Activated CD4-positive, alpha-beta T cell treated with anti-CD3 and anti-CD28 coated beads, Interleukin-2, amount 50 U/mL, for 48 hours (primary cell): Measurements from ENCODE around the gene SRGAP1.
"Not testable (repeated sequence)": the region's sequence is repeated elsewhere in the genome, so short reads cannot be mapped to it uniquely, and the experiment has no call there.

Source experiments
- DNase-seq, 2 experiments: peaks; one replicate each; pipeline ENCODE4 v3.0.0-alpha.2; 2020

SRGAP1 gene

DNA sequence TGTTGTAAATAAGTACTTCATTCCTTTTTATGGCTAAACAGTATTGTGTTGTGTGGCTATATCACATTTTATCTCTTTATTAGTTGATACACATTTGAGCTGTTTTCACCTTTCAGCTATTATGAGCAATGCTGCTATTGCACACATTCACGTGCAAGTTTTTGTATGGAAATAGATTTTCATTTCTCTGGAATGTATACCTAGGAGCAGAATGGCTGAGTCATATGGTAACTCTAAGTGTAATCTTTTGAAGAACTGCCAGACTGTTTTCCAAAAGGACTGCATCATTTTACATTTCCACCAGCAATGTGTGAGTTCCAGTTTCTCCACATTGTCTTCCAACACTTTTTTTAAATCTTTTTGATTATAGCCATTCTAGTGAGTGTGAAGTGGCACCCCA, 134.0 kb downstream of the SRGAP1 start:
- no peak for DNase-seq

- DNase-seq, result no peak
Measured at GRCh38 chr12:63980211-63980610, 135.7 kb downstream of the SRGAP1 start.

DNA sequence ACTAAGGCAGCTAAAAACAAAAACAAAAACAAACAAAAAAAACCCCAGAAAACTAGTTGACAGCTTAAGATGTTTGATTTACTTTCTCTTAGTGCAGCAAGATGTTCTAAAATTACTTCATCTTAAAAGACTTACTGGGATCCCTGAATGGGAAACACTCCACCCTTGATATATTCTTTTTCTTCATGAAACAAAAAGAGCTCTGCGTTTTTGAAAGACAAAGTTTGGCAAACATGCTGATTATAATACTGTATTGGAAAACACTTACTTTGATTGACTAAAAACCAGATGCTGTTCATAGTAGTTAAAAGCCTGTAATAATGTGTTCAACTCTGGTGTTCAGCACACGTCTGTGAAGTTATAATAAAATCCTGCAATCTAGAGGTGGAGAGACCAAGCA, 136.8 kb downstream of the SRGAP1 start:
- no peak for DNase-seq

GRCh38 chr12:63982604-63983295, 138.2 kb downstream of the SRGAP1 start:
- no peak for DNase-seq

GRCh38 chr12:63985456-63985855, 141.0 kb downstream of the SRGAP1 start:
- no peak for DNase-seq

- no peak for DNase-seq
Measured at GRCh38 chr12:63985945-63986344, 141.4 kb downstream of the SRGAP1 start.

- no peak for DNase-seq
Measured at GRCh38 chr12:63989301-63989845, 144.9 kb downstream of the SRGAP1 start.

DNA sequence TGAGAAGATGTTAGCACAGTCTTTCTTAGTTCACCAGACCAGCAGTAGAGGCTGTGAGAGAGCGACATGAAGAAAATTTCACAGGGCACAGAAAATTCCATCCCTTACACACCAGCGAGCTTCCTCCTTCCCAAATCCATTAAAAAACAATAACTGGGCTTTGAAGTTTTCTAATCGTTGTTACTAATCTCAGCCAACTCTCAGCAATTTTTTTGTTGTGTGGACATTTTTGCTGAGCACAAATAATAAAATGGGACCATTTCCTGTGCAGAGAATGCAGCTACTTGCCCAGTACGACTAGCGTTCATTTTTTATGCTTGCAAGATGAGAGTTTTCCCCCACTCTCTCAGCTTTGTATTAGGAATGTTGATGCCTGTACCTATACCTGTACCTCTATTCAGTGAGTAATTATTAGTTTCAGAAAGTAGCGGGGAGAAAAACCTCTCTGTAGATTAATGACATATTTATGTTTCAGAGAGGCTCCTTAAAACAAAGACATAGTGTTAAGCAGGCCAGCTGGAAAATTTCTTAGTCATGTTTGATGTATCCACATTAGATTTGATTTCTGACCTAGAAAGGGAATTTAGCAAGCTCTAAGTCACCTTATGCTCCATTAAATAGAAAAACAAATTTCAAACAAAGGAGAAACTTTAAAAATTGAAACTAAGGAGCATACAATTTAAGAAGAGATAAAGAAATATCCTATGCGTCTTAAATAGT, 146.5 kb downstream of the SRGAP1 start:
- no peak for DNase-seq

- no peak for DNase-seq
Measured at GRCh38 chr12:63994704-63995103, 150.2 kb downstream of the SRGAP1 start.

- DNase-seq, result no peak
Measured at GRCh38 chr12:63995512-63995911, 151.0 kb downstream of the SRGAP1 start.

GRCh38 chr12:63996556-63996955, 152.1 kb downstream of the SRGAP1 start:
- no peak for DNase-seq

DNA sequence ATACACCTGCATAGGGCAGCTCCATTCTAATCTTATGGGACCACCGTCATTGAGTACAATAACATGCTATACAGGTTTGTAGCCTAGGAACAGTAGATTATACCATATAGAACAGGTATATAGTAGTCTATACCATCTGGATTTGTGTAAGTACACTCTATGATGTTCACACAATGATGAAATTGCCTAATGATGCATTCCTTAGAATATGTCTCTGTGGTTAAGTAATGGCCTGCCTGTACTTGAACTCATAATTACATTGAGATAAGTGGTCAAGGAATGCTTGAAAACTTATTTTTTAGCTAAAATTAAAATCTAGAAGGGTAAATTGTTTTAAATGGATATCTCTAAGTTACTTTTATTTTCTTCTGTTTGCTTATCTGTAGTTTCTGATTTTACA, 152.7 kb downstream of the SRGAP1 start:
- no peak for DNase-seq

DNA sequence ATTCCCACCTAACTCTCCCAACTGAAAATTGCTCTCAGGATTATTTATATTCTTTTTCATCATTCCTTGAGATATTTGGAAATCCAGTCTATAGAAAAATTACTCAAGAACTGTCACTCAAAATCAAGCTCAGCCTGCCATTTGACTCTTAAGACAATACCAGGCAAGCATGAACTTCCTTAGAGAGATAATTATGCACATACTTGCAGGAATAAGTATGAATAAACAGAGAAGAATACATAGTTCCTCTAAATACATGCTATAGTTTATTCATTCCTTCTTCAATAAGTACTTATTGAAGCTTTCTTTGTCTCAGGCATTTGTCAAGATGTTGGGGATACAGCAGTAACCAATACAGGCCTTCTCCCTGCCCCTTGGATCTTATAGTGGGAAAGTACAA, 154.1 kb downstream of the SRGAP1 start:
- DNase-seq, result no peak

DNA sequence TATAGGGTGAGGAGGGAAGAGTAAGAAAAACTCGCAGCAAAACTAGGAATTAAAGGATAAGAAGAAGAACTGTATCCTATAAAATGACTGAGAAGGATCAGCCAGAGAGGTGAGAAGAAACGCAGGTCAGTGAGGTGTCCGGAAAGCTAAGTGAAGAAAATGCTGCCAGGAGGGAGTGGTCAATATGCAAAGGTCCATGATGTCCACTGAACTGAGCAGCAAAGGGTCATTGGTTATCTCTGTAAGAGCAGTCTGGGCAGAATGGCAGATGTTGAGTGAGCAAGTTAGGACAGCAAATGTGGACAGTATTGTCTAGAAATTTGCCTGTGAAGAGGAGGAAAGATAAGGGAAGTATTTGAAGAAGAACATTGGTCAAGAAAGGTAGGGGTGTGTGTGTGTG, 155.4 kb downstream of the SRGAP1 start:
- no peak for DNase-seq

- DNase-seq, result no peak
Measured at GRCh38 chr12:64001439-64001838, 156.9 kb downstream of the SRGAP1 start.

DNA sequence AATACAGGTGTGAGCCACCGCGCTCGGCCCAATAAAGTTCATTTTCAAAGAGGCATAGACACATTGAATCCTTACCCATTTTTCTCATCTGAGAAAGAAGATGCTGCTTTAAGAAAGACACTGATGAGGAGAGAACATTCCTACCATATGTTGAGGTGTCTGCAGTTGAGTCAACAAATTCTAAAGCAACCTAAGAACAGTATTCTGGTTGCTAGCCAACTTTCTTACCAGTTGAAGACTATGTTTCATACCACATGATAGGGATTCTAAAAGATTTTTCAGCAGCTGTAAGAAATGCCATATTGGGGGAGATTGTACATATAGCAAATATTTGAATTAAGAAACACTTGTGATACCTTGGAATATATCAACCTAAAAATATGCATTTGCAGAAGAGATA, 160.1 kb downstream of the SRGAP1 start:
- no peak for DNase-seq

- no peak for DNase-seq
Measured at GRCh38 chr12:64006211-64006825, 161.8 kb downstream of the SRGAP1 start.

DNA sequence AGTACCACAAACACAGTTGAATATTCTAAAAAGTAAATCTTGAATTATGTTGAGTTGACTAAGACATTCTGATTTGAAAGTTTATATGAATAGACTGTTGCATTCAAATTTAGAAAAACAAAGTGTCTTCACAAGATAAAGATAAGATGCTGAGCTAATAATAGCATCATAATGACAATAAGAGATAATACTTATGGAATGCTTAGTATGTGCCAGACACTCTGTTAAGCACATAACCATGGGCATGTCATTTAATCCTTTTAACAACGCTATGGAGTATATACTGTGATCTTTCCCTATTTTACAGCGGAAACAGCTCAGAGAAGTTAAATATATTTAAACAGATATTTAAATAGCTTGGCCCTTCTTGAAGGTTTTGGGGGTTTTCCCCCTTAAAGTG, 163.4 kb downstream of the SRGAP1 start:
- DNase-seq, result no peak

DNA sequence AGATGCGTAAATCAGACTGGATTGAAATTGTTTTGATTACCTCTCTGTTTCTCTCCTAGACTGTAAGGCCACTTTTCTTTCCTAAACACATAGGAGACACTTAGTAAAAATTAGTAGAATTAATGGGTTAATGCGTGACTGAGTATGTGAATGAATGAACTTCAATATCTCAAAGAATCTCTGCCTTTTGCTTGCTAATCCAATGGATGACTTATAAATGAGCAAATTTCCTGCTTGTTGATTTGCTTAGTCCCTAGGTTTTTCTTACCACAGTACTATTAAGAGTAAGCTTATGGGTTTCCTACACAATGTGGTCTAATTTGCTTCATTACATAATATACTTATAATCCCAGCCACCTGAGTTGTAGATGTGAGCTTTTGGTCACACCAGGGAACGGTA, 164.1 kb downstream of the SRGAP1 start:
- no peak for DNase-seq

DNA sequence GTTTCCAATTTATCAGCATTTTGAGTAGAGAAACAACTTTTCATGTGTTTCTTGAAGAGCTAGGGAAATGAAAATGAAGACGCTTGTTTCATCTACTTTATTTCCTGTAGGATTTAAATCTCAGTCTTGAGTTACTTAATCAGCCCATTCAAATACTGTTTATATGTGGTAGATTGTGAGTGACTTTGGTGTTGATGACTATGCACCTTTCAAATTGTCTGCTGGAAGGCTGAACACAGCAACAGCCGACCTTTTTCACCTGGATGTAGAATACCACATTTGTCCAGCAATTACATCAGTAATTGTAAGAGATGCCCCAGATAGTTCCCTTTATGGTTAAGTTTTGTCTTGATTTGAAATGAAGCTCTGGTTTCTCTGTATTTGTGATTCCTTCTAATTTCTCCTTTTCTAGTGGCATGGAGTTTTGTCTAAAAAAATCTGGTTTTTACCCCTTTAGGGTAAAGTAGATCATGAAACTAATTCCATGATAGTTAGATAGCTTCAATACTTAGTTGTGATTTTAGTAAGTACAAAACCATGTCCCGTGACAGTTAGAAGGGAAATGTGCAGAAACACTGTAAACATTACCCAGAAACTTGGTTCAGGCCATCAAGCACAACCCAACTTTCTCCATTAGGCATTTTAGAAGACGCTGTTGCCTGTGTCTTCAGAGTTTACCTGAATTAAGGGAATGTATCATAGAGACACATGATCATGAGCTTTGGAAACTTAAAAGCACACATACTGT, 165.0 kb downstream of the SRGAP1 start:
- no peak for DNase-seq

- DNase-seq, result no peak
Measured at GRCh38 chr12:64010069-64010686, 165.7 kb downstream of the SRGAP1 start.

- DNase-seq, result no peak
Measured at GRCh38 chr12:64016521-64016920, 172.0 kb downstream of the SRGAP1 start.

DNA sequence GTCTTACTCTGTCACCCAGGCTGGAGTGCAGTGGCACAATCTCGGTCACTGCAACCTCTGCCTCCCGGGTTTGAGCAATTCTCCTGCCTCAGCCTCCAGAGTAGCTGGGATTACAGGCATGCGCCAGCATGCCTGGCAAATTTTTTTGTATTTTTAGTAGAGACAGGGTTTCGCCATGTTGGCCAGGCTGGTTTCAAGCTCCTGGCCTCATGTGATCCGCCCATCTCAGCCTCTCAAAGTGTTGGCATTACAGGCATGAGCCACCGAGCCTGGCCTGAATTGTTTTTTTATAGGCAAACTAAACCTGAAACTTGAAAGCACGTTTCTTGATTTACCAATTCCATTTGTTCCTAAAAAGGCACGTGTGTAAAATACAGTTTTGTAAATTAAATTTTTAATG, 173.6 kb downstream of the SRGAP1 start:
- DNase-seq, result not testable (repeated sequence)
